Measurements from ENCODE around the gene LGI2.

Gene LGI2

DNA sequence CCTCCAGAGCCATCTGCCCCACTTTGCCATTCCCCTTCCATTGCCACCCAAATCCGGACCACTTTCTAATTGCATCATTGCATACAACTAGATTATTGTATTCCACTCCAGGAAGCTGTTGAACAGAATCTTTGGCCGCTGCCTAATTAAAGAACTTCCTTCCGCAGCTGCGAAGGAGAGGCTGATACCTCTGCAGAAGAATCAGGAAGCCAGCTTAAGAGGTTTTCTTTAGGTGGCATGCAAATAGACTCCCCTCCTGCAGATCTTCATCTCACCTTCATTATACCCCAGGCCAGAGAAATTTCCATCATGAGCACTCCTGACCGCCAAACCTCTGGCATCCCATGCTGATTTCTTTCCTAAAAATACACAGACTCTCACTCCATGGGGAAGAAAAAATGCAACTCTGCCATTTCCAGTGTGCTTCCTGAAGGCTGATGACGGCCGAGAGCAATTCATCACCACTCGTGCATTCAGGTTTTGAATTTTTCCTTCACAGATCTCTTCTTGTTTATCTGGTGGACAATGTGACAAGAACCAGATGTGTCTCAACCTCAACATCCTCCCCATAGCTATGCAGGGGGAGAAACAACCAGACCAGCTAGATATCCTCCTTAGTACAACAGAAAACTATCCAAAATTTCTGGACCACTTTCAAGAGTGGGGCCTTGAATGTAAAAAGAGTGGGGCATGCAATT is 31.2 kb downstream of the LGI2 start:
- no peak for DNase-seq (ENCODE audit: low read depth in 1 of 2, low spot score in 1 of 2)

DNA sequence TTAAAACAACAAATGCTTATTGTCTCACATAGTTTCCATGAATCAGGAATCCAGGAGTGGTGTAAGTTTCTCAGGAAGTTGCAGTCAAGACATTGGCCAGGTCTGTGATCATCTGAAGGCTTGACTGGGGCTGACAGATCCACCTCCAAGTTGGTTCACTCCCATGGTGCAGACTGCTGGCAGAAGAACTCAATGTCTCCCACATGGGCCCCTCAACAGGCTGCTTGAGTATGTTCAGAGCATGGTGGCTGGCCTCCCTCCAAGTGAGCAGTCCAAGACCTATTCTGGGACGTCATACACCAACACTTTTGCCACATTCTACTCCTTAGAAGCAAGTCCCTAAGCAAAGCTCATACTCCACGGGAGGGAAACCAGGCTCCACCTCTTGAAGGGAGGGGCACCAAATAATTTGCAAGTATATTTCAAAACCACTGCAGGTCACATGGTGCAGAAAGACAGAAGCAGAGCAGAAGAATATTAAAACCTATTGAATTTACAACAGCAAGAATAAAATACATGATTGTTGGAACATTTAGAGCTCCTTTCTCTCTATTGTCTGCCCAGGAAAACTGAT is 35.3 kb downstream of the LGI2 start:
- no peak for DNase-seq (ENCODE audit: low read depth in 1 of 2, low spot score in 1 of 2)

GRCh38 chr4:24993551-24994080 is 37.1 kb downstream of the LGI2 start:
- no peak for DNase-seq (ENCODE audit: low read depth in 1 of 2, low spot score in 1 of 2)

DNA sequence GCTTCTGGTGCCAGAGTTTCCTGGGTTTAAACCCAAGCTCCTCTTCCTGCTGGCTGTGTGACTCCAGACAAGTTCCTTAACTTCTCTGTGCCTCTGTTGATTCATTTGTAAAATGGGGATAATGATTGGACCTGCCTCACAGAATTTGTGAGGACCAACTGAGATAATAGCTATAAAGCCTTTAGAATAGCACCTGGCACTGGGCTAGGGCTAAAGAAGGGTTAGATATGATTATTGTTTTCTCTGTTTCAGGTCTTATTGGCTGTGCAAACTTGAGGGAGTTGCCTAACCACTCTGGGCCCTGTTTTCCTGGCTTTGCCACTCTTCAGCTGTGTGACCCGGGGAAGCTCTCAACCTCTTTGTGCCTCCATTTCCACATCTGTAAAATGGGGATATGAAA is 37.8 kb downstream of the LGI2 start:
- DNase-seq (ENCODE audit: low read depth in 1 of 2, low spot score in 1 of 2): no peak

DNA sequence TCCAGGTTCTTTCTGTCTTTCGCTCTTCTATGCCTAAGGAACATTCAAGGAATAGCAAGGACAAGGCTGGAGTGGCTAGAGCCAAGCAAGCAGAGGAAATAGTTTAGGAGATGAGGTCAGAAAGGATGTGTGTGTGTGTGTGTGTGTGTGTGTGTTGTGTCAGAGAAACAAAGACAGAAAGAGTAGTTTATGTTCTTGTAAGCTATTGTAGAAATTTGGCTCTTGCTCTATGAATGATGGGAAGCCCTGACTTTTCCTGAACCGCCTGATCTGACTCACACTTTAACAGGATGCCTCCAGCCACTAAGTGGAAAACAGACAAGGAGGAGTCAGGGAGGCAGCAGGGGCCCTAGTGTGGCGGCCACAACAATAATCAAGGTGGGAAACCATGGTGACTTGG is 39.7 kb downstream of the LGI2 start:
- DNase-seq (ENCODE audit: low read depth in 1 of 2, low spot score in 1 of 2): no peak

DNA sequence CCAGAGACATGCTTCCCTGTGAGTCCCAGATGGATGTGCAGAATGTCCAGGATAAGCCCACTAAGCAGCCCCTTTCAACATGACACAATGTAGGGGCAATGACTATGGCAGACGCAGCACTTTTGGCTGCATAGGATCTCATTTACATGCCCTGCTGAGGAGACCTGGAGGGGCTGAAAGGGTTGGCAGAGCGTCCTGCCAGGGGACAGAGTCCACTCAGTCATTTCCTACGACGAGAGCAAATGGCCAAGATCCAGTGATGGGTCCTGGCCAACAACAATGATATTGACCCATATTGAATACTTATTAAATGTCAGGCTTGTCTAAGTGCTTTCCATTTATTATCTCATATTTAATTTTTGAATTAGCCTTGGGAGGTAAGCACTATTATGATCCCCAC is 41.4 kb downstream of the LGI2 start:
- no peak for DNase-seq (ENCODE audit: low read depth in 1 of 2, low spot score in 1 of 2)

DNA sequence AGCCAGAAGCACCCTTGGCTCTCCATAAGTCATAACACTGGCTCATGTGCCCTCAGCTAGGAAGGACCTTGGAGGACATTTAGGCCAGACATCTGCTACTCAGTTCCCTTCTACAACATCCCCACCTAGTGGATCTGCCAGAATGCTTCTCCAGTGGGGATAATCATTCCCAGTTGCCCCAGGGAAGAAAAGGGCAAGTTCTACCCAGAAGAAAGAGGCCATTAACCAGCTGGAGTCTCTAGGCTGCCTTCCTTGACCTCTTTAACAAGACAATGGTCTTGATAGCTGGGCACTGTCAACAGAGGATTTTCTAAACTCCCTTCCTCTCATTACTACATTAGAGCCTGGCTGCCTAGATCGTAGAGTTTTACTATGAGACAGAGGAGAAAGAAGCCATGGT is 42.0 kb downstream of the LGI2 start:
- no peak for DNase-seq (ENCODE audit: low read depth in 1 of 2, low spot score in 1 of 2)

GRCh38 chr4:24984602-24985532 is 45.9 kb downstream of the LGI2 start:
- no peak for DNase-seq (ENCODE audit: low read depth in 1 of 2, low spot score in 1 of 2)

GRCh38 chr4:24980740-24981139 is 50.0 kb downstream of the LGI2 start:
- DNase-seq (ENCODE audit: low read depth in 1 of 2, low spot score in 1 of 2): no peak

DNA sequence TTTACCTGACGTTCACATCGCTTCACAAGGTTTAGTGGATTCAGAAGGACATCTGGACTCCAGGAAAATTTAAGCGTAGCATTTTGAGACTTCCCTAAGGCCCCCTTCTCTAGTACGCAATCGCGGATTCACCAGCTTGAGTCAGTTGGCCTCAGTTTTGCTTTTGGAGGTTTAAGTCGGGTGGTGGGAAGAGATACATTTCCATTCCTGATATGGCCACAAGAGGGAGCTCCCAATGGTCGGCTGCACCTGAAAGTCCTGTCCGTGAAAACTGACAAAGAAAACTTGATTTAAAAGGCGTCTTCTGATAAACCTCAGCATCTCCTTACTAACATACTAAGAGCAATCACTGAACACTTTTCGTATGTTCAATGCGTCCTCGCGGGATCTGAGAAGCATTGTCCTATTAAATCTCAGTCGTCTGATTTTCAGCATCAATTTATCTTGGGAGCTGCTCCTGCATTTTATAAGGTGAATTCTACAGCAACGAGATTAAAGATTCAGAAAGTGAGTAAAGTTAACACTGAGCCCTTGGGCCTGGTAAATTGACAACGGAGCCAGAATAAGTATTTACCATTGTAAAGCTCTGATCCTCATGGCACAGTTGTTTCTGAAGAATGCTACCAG is 50.6 kb downstream of the LGI2 start:
- DNase-seq (ENCODE audit: low read depth in 1 of 2, low spot score in 1 of 2): no peak

DNA sequence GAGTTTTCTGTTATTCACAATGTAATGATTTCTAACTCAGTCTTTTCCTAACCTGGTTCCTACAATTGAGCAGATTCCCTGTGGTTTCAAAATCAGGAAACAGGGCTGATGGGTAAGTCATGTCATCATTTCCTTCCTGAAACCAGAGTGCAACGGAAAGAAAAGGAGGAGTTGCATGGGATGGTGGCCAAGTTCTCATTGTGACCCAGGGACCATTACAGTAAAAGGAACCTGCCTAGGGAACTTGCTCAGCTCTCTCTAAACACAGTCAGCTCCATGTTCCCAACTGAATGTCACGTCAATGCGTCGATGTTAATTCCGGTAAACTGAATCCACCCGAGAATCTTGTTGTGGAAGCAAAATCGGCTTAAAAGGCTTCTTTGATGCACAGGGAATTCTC is 51.2 kb downstream of the LGI2 start:
- DNase-seq (ENCODE audit: low read depth in 1 of 2, low spot score in 1 of 2): no peak

DNA sequence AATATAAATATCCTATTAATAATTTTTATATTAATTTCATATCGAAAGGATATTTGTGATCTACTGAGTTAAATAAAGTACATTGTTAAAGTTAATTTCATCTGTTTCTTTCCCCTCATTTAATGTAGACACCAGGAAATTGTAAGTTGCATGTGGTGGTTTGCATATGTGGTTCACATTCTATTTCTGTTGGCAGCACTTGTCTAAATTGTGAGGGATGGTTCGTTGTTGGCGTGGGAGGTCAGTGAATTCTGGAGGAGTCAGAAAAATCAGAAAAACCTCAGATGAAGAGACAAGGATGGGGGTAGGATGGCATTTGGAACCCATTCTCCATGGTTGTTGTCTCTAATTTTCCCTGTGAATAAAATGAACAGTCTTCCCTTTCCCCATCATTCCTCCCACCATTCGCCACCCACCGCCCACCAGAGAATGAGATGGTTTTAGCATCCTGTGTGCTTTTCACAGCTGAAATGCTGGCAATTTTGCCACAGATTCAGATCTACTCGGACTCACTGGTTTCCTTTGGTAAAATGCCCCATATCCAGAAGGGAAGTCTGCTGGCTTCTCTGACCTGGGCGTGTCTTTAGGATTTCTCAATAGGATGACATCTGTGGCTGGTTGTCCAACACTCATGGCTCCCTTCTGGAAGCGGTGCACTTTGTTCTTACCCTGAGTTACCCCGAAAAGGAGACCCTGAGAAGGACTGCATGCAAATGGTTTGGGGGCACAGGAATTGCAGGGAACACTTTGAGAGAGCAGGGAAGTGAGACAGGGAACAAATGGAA is 52.3 kb downstream of the LGI2 start:
- DNase-seq (ENCODE audit: low read depth in 1 of 2, low spot score in 1 of 2): no peak

DNA sequence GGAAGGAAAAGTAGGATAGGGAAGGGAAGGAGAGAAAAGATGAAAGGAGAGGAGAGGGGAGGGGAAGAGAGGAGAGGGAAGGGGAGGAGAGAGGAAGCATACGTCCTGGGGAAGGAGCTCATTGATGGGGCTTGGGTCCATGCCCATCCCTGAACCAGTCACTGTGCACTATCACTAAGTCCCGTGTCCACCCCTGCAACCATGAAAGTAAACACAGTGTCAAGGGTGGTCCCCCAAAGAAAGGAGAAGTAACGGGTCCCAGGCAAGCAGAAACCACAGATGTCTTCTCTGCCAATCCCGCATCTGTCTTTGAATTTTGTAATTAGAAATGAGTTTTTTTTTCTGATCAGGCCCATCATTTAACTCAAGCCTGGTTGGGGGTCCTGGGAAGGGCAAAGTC is 55.2 kb downstream of the LGI2 start:
- DNase-seq (ENCODE audit: low read depth in 1 of 2, low spot score in 1 of 2): no peak

DNA sequence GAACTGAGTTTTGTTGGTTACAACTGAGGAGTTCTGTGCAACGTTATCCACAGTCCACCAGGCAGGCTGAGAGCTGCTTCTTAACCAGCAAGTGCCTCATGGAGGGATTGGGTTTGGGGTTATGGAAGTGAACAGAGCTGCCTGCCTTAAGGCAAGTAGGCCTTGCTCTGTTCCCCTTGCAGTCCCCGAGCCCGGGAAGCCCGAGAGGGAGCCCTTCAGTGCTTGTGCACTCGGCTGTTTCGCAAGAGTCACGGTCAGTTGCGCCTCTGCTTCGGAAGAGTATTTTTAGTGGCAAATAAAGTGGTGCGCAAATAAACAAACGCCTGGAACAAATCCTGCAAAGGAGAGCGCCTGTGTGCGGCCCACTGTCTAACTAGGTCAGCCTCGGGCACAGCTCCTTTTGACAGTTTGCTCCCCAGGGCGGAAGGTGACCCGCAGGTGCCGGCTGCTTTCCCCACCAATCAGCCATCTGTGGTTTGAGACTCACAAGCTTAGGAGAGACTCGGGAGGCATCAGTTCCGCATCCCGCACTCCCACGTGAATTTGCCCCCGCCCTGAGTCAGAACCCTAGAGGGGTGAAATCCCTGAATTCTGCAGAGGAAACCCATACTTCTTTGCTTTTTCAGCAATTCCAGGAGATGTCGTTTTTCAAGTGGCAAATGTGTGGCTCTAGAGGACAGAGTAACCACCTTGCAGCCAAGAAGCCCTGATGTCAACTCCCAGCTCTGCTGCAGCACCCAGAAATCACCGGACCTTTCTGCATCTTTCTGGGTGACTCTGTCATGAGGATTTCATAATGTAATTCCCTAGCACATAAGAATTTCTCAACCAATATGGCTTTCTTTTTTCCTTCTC is 56.8 kb downstream of the LGI2 start:
- DNase-seq (ENCODE audit: low read depth in 1 of 2, low spot score in 1 of 2): no peak

DNA sequence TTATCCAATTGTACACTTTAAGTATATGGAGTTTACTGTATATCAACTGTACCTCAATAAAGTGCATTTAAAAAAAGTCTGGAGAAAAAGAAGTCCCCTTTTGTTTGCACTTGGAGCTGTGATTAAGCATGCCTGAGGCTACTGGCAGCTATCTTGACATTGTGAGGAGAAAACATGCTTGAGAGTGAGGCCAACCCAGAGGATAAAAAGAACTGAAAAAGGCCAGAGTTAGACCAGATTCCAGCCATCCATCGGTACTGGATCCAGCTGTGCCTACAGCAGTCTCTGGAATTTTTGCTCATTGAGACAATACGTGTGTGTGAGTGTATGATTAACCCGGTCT is 57.4 kb downstream of the LGI2 start:
- DNase-seq (ENCODE audit: low read depth in 1 of 2, low spot score in 1 of 2): no peak

GRCh38 chr4:24971192-24971591 is 59.6 kb downstream of the LGI2 start:
- no peak for DNase-seq (ENCODE audit: low read depth in 1 of 2, low spot score in 1 of 2)

DNA sequence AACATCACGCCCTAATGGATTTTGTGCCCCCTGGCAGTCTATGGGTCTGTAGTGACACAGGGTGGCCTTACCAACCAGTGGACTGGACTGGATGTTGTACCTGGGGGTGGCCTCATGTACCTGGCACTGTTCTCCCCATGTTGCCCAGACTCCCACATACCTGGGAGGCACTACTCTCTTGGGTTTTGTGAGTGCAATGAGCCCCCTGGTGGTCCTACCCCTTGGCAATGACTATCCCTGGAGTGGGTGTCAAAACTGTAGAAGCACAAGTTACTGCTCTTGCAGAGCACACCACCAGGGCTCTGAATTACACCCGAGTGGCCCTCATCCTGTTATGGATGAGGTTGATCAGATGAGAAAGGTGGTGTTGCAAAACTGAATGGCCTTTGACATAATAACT is 60.1 kb downstream of the LGI2 start:
- DNase-seq (ENCODE audit: low read depth in 1 of 2, low spot score in 1 of 2): no peak

DNA sequence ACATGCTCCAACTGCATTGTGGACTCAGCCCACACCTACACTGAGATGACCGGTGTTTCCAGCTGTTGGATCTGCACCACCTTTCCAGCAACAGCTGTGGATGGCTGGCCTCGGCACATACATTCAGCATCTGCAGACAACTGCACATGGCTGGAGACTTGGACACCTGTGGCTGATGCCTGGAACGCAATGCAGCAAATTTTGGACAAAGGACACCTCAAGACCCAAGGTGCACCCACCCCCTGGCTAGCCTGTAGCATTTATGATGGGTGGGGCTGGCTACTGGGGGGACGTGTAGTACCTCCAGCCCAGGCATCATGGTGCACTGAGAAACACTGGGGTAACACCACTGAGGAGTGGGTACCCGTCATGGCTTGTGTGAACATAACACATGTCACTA is 60.6 kb downstream of the LGI2 start:
- DNase-seq (ENCODE audit: low read depth in 1 of 2, low spot score in 1 of 2): no peak

GRCh38 chr4:24969486-24969885 is 61.3 kb downstream of the LGI2 start:
- no peak for DNase-seq (ENCODE audit: low read depth in 1 of 2, low spot score in 1 of 2)

GRCh38 chr4:24968992-24969391 is 61.8 kb downstream of the LGI2 start:
- no peak for DNase-seq (ENCODE audit: low read depth in 1 of 2, low spot score in 1 of 2)
